HG02970 (cell line): ENCODE measurements around the gene MAST2.
"Not testable (repeated sequence)": the region's sequence is repeated elsewhere in the genome, so short reads cannot be mapped to it uniquely, and the experiment has no call there.

ENCODE experiments used
- ATAC-seq: cut with Tn5 transposase; IDR thresholded peaks from one replicate; pipeline ENCODE4 v1.9.1; 2021; ENCODE audit warnings: mild to moderate bottlenecking, moderate library complexity, moderate number of reproducible peaks; ENCODE audit not compliant: unreplicated experiment, low FRiP score

MAST2 gene

DNA sequence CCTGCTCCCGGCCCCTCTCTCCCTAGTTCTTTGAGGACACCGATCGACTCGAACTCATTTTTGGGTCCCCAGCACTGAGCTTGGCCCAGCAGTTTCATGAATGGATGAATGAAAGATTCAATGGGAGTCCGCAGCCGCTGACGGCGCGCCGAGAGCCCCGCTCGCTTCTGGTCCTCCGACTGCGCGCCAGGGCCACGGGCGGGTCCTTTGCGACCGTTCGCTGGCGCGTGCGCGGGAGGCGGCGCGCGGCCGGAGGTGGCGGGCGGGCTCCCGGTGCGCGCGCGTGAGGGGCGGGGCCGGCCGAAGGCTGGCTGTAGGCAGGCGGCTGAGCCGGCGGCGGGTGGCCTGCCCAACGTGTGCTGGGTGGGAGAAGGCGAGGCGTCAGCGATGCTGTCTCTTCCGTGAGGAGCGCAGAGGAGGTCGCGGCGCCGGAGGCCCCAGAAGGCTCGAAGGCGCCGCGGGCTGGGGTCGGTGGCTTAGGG lies at the start of gene MAST2:
Gene MAST2, plus strand, starts transcription at position 314 of the 482 bp plus-strand sequence. CDS start 284 bp downstream, outside the sequence.
- peak; percentile 92 for ATAC-seq

- no peak for ATAC-seq
These were observed 47.7 kb upstream of the MAST2 start for GRCh38 chr1:45755697-45756096.

DNA sequence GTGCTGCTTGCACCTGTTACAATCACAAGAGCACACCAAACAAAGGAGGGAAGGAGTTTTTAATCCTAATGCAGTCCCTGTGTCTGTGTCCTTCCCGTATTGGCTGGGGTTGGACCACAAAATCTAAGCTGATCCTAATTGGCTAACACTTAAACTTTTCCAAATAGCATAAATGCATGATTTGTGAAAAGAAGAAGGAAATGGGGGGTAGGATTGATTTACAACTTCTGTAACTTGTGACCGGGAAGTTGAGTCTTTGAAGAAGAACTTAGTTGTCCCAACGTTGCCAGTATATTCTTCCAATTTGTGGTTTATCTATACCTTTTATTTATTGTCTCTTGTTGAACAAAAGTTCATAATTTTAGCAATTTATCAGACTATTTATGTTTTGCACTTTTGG lies 41.1 kb upstream of the MAST2 start:
- no peak for ATAC-seq

DNA sequence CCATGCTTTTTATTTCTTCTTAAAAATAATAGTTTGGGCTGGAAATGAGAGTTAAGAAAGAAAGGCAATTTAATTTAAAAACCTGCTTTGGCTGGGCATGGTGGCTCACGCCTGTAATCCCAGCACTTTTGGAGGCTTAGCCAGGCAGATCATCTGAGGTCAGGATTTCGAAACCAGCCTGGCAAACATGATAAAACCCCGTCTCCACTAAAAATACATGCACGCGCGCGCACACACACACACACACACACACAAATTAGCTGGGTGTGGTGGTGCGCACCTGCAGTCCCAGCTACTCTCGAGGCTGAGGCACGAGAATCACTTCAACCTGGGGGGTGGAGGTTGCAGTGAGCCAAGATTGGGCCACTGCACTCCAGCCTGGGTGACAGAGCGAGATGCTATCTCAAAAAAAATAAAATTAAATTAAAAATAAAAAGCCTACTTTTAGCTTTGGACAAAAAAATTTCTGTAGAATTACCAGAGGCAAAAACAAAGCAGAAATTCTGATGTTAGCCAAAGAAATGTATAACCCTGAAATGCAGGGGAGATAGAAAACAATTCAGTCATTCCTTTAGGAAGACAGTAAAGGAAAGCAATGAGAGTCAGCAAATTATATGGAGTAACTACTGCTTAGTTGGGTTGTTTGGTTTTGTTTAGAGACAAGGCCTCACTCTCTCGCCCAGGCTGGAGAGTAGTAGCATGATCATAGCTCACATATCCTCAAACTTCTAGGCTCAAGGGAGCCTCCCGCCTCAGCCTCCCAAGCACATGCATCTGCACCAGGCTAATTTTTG lies 37.2 kb upstream of the MAST2 start:
- ATAC-seq = no peak

GRCh38 chr1:45767035-45767434 lies 36.4 kb upstream of the MAST2 start:
- no peak for ATAC-seq

DNA sequence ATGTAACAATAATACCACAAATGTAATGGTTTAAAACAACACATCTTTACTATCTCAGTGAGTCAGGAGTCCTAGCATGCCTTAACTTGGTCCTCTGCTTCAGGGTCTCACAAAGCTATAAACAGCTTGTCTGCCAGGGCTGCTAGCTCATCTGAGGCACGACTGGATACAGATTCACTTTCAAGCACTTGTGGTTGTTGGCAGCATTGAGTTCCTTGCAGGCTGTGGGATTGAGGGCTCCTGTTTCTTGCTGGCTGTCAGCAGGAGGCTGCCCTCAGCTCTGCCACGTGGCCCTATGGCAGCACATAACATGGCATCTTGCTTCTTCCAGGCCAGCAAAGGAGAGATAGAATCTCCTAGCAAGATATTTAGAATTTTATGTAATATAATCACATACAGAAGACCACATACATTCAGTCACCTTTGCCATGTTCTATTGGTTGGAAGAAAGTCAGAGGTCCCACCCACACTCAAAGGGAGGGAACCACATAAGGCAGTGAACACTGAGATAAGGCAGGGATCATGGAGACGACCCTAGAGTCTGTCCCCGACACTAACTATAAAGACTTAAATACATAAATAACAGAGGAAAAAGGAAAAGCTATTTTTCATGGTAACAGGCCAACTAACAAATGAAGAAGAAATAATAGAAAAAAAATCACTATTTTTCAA lies 34.0 kb upstream of the MAST2 start:
- ATAC-seq = no peak

DNA sequence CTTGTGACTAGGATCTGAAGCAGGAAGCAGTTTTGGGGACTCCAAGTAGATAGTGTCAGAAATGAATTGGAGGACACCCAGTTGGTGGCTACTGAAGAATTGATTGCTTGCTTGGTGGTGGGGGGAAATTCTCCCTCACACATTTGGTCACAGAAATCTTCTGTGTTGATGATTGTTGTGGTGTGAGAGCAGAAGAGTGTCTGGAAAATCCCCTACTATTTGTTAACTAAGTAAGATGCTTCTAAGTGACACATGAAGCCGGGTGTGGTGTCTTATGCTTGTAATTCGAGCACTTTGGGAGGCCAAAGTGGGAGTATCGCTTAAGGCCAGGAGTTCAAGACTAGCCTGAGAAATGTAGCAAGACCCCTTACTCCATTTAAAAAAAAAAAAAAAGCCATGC lies 30.4 kb upstream of the MAST2 start:
- no peak for ATAC-seq

DNA sequence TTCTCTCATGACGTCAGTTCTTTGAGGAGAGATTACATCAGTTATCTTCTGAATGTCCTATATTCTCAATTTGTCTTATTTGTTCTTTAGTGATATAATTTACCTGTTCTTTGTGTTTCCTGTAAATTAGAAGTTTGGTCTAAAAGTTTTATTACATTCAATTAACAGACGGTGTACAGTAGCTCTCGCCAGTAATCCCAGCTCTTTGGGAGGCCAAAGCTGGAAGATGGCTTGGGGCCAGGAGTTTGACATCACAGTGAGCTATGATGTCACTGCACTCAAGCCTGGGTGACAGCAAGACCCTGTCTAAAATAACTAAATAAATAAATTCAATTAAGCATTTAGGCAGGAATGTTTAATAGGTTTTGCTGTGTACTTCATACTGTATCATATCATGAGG lies 27.6 kb upstream of the MAST2 start:
- ATAC-seq = no peak

- no peak for ATAC-seq
These were observed 17.8 kb upstream of the MAST2 start for GRCh38 chr1:45785583-45785982.

DNA sequence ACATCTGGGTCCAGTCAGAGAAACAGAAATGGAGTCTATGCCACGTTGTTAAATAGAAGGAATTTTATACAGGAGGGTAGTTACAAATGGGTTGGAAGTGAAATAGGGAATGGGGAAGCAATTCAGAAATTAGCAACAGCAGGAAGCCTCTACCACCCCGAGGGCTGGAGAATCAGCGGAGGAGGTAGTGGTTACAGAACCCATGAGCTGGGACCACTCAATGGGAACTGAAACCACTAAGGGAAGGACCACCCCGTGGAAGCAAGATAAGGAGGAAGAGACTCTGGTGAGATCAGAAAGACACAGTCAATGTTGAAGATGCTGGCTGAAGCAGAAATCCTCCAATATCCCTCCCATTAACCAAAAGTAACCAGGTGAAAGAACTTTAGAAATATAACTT lies 15.5 kb upstream of the MAST2 start:
- no peak for ATAC-seq

DNA sequence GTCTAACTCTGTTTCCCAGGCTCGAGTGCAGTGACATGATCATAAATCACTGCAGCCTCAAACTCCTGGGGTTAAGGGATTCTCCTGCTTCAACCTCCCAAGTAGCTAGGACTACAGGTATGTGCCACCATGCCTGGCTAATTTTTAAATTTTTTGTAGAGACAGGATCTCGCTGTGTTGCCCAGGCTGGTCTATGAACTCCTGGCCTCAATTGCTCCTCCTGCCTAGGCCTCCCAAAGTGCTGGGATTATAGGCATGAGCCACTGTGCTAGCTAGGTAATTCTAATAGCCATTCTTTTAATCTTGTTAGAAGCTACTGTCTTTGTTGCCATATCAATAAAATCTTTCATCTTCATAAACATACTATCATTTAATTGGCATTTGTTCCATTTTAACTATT lies 13.8 kb upstream of the MAST2 start:
- no peak for ATAC-seq

GRCh38 chr1:45792744-45793143 lies 10.7 kb upstream of the MAST2 start:
- no peak for ATAC-seq

GRCh38 chr1:45793942-45794604 lies 9.3 kb upstream of the MAST2 start:
- no peak for ATAC-seq

DNA sequence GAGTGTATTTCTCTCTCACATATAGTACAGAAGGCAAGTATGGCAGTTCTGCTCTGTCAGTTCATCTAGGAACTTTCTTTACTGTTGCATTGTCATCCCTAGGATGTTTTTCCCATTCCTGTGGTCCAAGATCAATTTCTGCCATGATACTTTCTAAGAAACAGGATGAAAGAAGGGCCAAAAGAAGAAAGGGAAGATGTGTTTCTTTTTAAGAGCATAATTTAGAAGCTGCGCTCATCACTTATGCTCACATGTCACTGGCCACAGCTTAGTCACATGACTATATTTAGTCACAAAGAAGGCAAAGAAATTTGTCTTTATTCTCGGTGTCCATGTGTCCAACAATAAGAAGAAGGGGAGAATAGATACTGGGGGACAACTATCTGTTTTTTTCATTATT lies 7.0 kb upstream of the MAST2 start:
- ATAC-seq = no peak

- no peak for ATAC-seq
These were observed 6.5 kb upstream of the MAST2 start for GRCh38 chr1:45796946-45797345.

- no peak for ATAC-seq
These were observed 2.5 kb upstream of the MAST2 start for GRCh38 chr1:45800899-45801298.

- peak; percentile 6 for ATAC-seq
These were observed 791 bp upstream of the MAST2 start for GRCh38 chr1:45802343-45803298.

GRCh38 chr1:45803781-45804668 lies 613 bp downstream of the MAST2 start:
- ATAC-seq = not testable (repeated sequence)

DNA sequence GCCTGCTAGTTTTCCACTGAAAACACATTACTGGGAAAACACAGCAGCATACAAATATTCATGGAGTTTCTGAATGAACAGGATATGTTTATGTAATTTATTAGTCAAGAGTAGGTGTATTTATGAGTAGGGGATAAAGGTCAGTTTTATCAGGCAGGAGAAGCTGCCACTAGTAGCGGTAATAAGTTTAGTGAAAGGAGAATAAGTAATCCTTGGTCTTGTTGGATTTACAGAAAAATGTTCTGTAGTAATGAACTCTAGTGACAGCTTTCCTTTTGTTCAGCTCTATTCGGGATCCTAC lies 1.2 kb downstream of the MAST2 start:
- no peak for ATAC-seq
